ENCODE measurements around the gene TAP1.

The TAP1 gene

DNA sequence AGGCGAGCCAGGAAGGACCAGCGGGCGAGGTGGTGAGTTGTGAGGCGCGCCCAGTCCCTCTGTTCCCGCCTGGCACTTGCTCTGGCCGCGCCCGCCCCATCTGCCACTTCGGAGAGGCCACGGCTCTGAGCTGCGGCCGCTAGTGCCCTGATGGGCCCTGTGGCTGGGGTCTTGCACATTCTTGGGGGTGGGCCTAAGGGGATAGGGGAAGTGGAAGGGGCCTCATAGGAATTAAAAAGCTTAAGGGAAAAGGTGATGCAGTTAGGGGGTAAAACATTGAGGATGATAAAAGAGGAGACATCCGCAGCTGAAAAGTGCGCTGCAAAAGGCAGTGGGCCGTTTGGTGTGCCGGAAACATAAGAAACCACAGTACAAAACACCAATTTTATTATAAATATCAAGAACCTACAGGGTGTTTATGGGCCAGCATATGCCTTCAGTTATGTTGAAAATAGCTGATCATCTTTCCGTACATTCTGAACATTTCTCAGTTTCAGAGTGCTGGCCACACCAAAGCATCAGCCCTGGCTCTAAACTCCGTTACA is 8.6 kb downstream of the TAP1 start:
- TF ChIP-seq, protein P1, sequence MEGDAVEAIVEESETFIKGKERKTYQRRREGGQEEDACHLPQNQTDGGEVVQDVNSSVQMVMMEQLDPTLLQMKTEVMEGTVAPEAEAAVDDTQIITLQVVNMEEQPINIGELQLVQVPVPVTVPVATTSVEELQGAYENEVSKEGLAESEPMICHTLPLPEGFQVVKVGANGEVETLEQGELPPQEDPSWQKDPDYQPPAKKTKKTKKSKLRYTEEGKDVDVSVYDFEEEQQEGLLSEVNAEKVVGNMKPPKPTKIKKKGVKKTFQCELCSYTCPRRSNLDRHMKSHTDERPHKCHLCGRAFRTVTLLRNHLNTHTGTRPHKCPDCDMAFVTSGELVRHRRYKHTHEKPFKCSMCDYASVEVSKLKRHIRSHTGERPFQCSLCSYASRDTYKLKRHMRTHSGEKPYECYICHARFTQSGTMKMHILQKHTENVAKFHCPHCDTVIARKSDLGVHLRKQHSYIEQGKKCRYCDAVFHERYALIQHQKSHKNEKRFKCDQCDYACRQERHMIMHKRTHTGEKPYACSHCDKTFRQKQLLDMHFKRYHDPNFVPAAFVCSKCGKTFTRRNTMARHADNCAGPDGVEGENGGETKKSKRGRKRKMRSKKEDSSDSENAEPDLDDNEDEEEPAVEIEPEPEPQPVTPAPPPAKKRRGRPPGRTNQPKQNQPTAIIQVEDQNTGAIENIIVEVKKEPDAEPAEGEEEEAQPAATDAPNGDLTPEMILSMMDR (IDR thresholded peaks at IDR 0.05; ENCODE audit: low read length, missing control alignments) = no peak
- H3K4me3 ChIP-seq (replicated peaks; ENCODE audit: low read depth, low read length) = peak overlapping the region; percentile 92
- no peak for DNase-seq (ENCODE audit: low read depth)

DNA sequence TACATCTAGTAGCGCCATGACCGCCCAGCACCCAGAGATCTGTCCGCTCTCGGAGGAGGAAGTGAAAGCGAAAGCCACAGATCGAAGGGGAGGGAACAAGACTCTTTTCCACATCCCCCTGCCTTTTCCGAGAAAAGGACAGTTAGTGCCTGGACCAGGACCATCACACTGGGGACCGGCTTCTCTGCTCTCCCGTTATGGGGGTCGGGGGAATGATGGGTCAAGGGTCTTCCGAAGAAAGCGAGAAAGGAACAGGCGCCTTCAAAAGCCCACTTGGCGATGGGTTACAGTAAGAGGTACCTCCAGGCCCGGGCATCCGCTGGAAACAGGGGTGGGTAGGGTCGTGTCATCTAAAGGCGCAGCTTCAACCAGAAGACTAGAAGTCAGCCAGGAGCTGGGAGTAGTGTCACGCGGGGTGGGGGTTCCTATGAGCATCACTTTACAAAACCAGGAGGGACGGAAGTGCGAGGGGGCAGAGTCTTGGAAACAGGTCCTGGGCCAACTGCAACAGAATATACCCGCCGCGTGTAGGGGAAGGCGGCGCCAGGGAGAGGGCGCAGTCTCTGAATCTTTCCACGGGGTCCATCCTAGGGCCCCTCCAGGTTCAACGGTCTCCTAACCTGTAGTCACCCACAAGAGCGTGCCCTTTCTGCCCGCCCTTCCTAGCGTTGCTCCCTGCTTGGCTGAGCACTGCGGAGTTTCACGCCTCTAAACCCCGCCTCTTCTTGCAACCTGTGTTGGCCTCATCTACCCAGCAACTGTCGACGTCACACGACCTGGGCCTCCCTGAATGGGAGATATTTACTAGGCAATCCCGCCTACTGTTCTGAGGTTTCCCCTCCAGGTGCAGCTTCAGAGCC is 9.3 kb downstream of the TAP1 start, which contains the start of gene PSMB8:
Gene PSMB8 (minus strand): TSS at position 69 of the 860 bp plus-strand sequence. CDS start 51 bp downstream, at position 18.
- DNase-seq (ENCODE audit: low read depth) = peak; percentile 92
- H3K4me3 ChIP-seq (replicated peaks; ENCODE audit: low read depth, low read length) = peak within 1 kb of the TSS; percentile 92
- TF ChIP-seq, protein P1 (IDR thresholded peaks at IDR 0.05; ENCODE audit: low read length, missing control alignments) = peak; percentile 18

DNA sequence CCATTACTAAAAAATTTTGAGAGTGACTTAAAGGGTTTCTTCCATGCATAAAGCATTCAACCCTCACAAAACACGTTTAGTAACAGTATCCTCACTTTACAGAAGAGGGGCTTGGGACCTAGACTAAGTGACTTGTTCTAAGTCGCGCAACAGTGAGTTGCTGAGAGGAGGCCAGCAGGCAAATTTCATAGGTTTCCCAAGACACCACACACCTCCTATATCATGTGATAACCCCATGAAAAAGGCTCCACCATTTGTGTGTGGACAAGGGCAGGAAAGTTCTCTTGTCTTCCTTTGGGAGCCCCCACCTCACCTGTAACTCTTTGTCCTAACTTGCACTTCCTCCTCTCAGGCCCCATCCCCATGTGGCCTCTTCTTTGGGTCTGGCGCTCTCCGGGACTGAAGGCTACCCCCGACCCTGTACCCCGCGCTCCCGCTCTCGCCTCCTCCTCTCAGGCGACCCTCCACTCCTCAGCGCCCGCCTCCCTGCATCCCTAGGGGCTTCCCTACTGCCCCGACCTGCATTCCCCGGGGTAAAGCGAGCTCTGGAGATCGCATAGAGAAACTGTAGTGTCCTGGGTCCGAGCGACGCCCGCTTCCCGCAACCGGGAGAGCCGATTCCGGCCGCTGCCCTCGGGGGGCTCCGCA is 10.0 kb downstream of the TAP1 start:
- peak overlapping the region; percentile 92 for H3K4me3 ChIP-seq (replicated peaks; ENCODE audit: low read depth, low read length)
- TF ChIP-seq, protein P1 (IDR thresholded peaks at IDR 0.05; ENCODE audit: low read length, missing control alignments) = no peak
- no peak for DNase-seq (ENCODE audit: low read depth)

DNA sequence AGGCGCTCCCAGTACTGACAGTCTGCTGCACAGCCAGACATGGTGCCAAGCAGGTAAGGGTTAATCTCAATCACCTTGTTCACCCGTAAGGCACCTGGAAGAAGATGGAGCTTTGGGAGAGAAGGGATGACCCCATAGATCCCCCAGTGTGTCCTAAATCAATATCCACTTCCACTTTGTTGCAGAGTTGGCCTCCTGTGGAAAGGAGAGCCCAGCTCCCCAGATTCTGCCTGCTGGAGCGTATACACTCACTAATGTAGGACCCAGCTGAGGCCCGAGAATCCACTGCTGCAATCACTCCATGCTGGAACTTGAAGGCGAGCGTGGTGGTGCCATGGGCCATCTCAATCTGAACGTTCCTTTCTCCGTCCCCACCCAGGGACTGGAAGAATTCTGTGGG is 10.8 kb downstream of the TAP1 start:
- H3K4me3 ChIP-seq (replicated peaks; ENCODE audit: low read depth, low read length) = peak overlapping the region; percentile 2
- TF ChIP-seq, protein P1 (IDR thresholded peaks at IDR 0.05; ENCODE audit: low read length, missing control alignments) = no peak
- DNase-seq (ENCODE audit: low read depth) = no peak

DNA sequence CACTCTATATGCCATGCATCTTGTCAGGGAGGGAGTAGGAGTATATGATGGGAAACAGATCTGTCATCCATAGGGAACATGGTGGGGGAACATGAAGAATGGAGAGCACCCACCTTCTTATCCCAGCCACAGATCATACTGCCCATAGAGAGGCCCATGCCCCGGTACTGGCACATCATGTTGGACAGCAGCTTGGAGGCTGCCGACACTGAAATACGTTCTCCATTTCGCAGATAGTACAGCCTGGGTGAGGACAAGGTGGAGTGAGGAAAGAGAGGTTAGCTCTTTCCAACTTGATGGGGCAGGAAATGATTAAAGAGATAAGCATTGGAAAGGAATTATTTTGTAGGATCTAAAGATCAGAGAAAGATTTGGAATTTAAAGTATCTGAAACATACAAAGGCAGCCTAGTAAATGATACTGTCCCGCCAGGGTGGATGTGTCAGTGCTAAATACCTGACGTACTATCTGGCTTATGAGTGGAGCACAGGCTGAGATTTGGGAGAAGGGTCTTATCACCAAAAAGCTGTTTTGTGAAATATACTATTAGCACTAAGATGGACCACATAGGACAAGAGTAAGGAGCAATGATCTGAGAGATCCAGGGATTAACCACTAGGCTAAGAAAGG is 11.4 kb downstream of the TAP1 start:
- no peak for DNase-seq (ENCODE audit: low read depth)
- H3K4me3 ChIP-seq (replicated peaks; ENCODE audit: low read depth, low read length) = no peak overlapping the region
- TF ChIP-seq, protein P1 (IDR thresholded peaks at IDR 0.05; ENCODE audit: low read length, missing control alignments) = no peak

DNA sequence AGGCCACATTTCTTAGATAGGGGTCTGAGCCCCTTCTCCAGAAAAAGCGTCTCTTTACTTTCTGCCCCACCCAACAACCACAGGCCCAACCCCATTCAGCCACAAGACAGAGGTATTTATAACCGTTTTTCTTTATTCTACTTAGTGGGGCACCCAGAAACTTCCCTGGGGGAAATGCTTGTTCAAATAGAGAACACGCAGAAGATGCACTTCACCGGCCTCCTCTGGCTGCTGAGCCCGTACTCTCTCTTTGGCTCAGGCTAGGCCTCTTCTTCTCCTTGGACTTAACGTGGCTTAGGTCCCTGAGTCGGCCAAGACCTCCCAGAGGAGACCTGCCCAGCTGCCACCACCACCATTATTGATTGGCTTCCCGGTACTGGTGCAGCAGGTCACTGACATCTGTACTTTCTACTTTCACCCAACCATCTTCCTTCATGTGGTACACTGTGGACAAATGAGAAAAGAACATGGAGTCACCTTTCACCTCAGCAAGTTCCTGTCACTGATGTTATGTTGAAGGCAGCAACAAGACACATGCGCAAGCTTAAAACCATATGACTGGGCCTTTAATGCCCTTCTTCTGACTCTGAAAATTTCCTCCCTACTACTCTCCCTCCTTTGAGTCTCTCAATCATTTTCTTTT is 12.8 kb downstream of the TAP1 start:
- DNase-seq (ENCODE audit: low read depth) = no peak
- H3K4me3 ChIP-seq (replicated peaks; ENCODE audit: low read depth, low read length) = no peak overlapping the region
- TF ChIP-seq, protein P1 (IDR thresholded peaks at IDR 0.05; ENCODE audit: low read length, missing control alignments) = no peak

Measured in fibroblast of pulmonary artery (primary cell).